ENCODE data around the gene CACNB2.
"Not testable (repeated sequence)": the region's sequence is repeated elsewhere in the genome, so short reads cannot be mapped to it uniquely, and the experiment has no call there.

The CACNB2 gene

GRCh38 chr10:18436902-18437301, 296.7 kb downstream of the CACNB2 start:
- in situ Hi-C loops (cut with HindIII; ENCODE audit: low sequenced_read_pairs) = no loop called here

- in situ Hi-C loops (cut with HindIII; ENCODE audit: low sequenced_read_pairs) = no loop called here
Observed at GRCh38 chr10:18437486-18437885, 297.3 kb downstream of the CACNB2 start.

- in situ Hi-C loops (cut with HindIII; ENCODE audit: low sequenced_read_pairs) = no loop called here
Observed at GRCh38 chr10:18438361-18439126, 298.3 kb downstream of the CACNB2 start.

GRCh38 chr10:18439601-18440000, 299.4 kb downstream of the CACNB2 start:
- in situ Hi-C loops (cut with HindIII; ENCODE audit: low sequenced_read_pairs) = no loop called here

GRCh38 chr10:18445635-18446034, 305.4 kb downstream of the CACNB2 start:
- in situ Hi-C loops (cut with HindIII; ENCODE audit: low sequenced_read_pairs) = not testable (repeated sequence)

GRCh38 chr10:18446205-18446604, 306.0 kb downstream of the CACNB2 start:
- in situ Hi-C loops (cut with HindIII; ENCODE audit: low sequenced_read_pairs) = no loop called here

GRCh38 chr10:18449611-18450026, 309.4 kb downstream of the CACNB2 start:
- in situ Hi-C loops (cut with HindIII; ENCODE audit: low sequenced_read_pairs) = no loop called here

GRCh38 chr10:18450298-18450697, 310.1 kb downstream of the CACNB2 start:
- in situ Hi-C loops (cut with HindIII; ENCODE audit: low sequenced_read_pairs) = no loop called here

- in situ Hi-C loops (cut with HindIII; ENCODE audit: low sequenced_read_pairs) = no loop called here
Observed at GRCh38 chr10:18455086-18455884, 315.1 kb downstream of the CACNB2 start.

- in situ Hi-C loops (cut with HindIII; ENCODE audit: low sequenced_read_pairs) = no loop called here
Observed at GRCh38 chr10:18456984-18457383, 316.8 kb downstream of the CACNB2 start.

- in situ Hi-C loops (cut with HindIII; ENCODE audit: low sequenced_read_pairs) = no loop called here
Observed at GRCh38 chr10:18460032-18460431, 319.8 kb downstream of the CACNB2 start.

- in situ Hi-C loops (cut with HindIII; ENCODE audit: low sequenced_read_pairs) = no loop called here
Observed at GRCh38 chr10:18463673-18464211, 323.5 kb downstream of the CACNB2 start.

- in situ Hi-C loops (cut with HindIII; ENCODE audit: low sequenced_read_pairs) = no loop called here
Observed at GRCh38 chr10:18469125-18469524, 328.9 kb downstream of the CACNB2 start.

GRCh38 chr10:18472977-18473376, 332.8 kb downstream of the CACNB2 start:
- in situ Hi-C loops (cut with HindIII; ENCODE audit: low sequenced_read_pairs) = no loop called here

- in situ Hi-C loops (cut with HindIII; ENCODE audit: low sequenced_read_pairs) = no loop called here
Observed at GRCh38 chr10:18473424-18474117, 333.3 kb downstream of the CACNB2 start.

GRCh38 chr10:18474118-18474455, 333.9 kb downstream of the CACNB2 start:
- in situ Hi-C loops (cut with HindIII; ENCODE audit: low sequenced_read_pairs) = no loop called here

- in situ Hi-C loops (cut with HindIII; ENCODE audit: low sequenced_read_pairs) = loop anchor here (5.0 kb wide), 1 partner anchor 69 kb away; no protein-coding TSS in a partner anchor
Observed at GRCh38 chr10:18476076-18476647, 335.9 kb downstream of the CACNB2 start.

- in situ Hi-C loops (cut with HindIII; ENCODE audit: low sequenced_read_pairs) = loop anchor here (5.0 kb wide), 1 partner anchor 71 kb away; no protein-coding TSS in a partner anchor
Observed at GRCh38 chr10:18478354-18478753, 338.1 kb downstream of the CACNB2 start.

GRCh38 chr10:18479502-18479901, 339.3 kb downstream of the CACNB2 start:
- in situ Hi-C loops (cut with HindIII; ENCODE audit: low sequenced_read_pairs) = loop anchor here (5.0 kb wide), 1 partner anchor 72 kb away; no protein-coding TSS in a partner anchor

- in situ Hi-C loops (cut with HindIII; ENCODE audit: low sequenced_read_pairs) = no loop called here
Observed at GRCh38 chr10:18483516-18484186, 343.4 kb downstream of the CACNB2 start.

Data from endothelial cell of hepatic sinusoid (primary cell).